HepG2 (cell line): ENCODE data around the gene MSANTD2. TPM values are rescaled to one million over a fixed set of nuclear protein-coding genes. Genes with fewer than 3 reads are reported as not detected.

Source experiments
- ELF1 ChIP-seq: sonication (generic); formaldehyde crosslinking; IDR thresholded peaks from 2 replicates; pipeline ENCODE4 v1.4.0; 2020; ENCODE audit warnings: missing genetic modification reagents
- NKX3-1 ChIP-seq: sonication (generic); formaldehyde crosslinking; IDR thresholded peaks from 2 replicates; pipeline ENCODE4 v1.5.0; 2020; ENCODE audit warnings: missing genetic modification reagents
- SPEN ChIP-seq: sonication (generic); formaldehyde crosslinking; IDR thresholded peaks from 2 replicates; pipeline ENCODE4 v1.5.1; 2020; ENCODE audit warnings: low read depth, mild to moderate bottlenecking, missing genetic modification reagents
- TBL1XR1 ChIP-seq: fragments of 150-350 bp; IDR thresholded peaks from 2 replicates; pipeline ENCODE4 v1.6.1; 2014; ENCODE audit warnings: borderline replicate concordance, low read length; ENCODE audit not compliant: partially characterized antibody
- XBP1 ChIP-seq: sonication (generic); formaldehyde crosslinking; IDR thresholded peaks from 2 replicates; pipeline ENCODE4 v1.5.0; 2020; ENCODE audit warnings: missing genetic modification reagents
- ZNF124 ChIP-seq: sonication (generic); formaldehyde crosslinking; IDR thresholded peaks from 2 replicates; pipeline ENCODE4 v1.4.0; 2020; ENCODE audit warnings: missing genetic modification reagents
- ZNF782 ChIP-seq: sonication (generic); formaldehyde crosslinking; IDR thresholded peaks from 2 replicates; pipeline ENCODE4 v1.4.0; 2020; ENCODE audit warnings: missing genetic modification reagents, mild to moderate bottlenecking, borderline replicate concordance
- ZNF878 ChIP-seq: sonication (generic); formaldehyde crosslinking; IDR thresholded peaks from 2 replicates; pipeline ENCODE4 v1.8.1; 2023; ENCODE audit warnings: mild to moderate bottlenecking, missing genetic modification reagents, moderate library complexity
- polyA plus RNA-seq, 8 experiments: library from polyadenylated mRNA; depleted of rRNA in 3 of 8; stranded (reverse) in 7 of 8; unstranded in 1 of 8; fragments of >200 nt; fragmentation: Illumina TruSeq in 4 of 8; extraction: Trizol in 4 of 8; gene quantifications; 2 replicates each; pipeline versions ENCODE4 v1.2.1 to v1.2.3, GENCODE V29; 2011 to 2016; ENCODE audit warnings: low read depth in 4 of 8, missing spikeins in 1 of 8, mixed read lengths in 1 of 8; ENCODE audit not compliant: insufficient read depth in 1 of 8
- total RNA-seq, 5 experiments: library from RNA; depleted of rRNA; stranded (reverse); fragments of >200 nt; fragmentation: Illumina TruSeq; extraction: Trizol; gene quantifications; 2 replicates each; pipeline ENCODE4 v1.2.3, GENCODE V29; 2016; ENCODE audit warnings: low read depth in 1 of 5
- TF ChIP-seq, protein P1 (sequence below): sonication (generic); formaldehyde crosslinking; IDR thresholded peaks from 2 replicates; pipeline ENCODE4 v1.4.0; 2020; ENCODE audit warnings: missing genetic modification reagents, low read depth, mild to moderate bottlenecking, borderline replicate concordance
- TF ChIP-seq, protein P2 (sequence below): sonication (generic); formaldehyde crosslinking; IDR thresholded peaks from 2 replicates; pipeline ENCODE4 v1.5.1; 2020; ENCODE audit warnings: mild to moderate bottlenecking, missing genetic modification reagents, borderline replicate concordance
- TF ChIP-seq, protein P3 (sequence below): sonication (generic); formaldehyde crosslinking; IDR thresholded peaks from 2 replicates; pipeline ENCODE4 v1.4.0; 2020; ENCODE audit warnings: mild to moderate bottlenecking, missing genetic modification reagents
- TF ChIP-seq, protein P4 (sequence below): sonication (generic); formaldehyde crosslinking; IDR thresholded peaks from 2 replicates; pipeline ENCODE4 v1.9.0; 2022; ENCODE audit warnings: low read depth, missing genetic modification reagents

The MSANTD2 gene
- total and polyA plus RNA-seq, 2 of the 13 experiments (the other 11 are each of a cell fraction or from before 2014, with no cell fraction given): 8.7 to 10.1 TPM

DNA sequence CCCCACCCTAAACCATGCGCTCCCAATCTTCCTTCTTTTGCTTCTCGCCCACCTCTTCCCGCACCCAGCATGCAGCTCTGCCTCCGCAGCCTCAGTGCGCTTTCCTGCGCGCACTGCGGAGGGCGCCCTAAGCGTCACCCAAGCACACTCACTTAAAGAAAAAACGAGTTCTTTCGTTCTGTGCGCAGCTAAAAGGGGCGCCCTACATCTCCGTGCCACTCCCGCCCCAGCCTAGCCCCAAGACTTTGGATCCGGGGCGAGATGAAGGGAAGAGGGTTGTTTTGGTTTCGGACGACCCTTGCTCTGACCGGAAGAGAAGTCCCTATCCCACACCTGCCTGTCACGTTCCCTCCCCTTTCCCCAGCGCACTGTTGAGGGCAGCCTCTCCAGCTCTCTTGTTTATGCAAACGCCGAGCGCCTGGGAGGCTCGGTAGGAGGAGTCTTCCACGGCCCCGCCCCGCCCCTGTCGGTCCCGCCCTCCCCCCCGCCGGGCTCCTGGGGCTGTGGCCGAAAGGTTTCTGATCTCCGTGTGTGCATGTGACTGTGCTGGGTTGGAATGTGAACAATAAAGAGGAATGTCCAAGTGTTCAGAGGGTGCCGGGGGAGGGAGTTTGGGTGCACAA lies 53.5 kb downstream of the MSANTD2 start (continued):
- TF ChIP-seq, protein P1, sequence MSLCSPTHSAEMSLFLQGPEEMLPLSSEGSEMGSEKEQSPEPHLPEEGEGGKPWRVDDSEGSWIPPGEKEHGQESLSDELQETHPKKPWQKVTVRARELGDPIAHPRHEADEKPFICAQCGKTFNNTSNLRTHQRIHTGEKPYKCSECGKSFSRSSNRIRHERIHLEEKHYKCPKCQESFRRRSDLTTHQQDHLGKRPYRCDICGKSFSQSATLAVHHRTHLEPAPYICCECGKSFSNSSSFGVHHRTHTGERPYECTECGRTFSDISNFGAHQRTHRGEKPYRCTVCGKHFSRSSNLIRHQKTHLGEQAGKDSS (CRISPR knock-in tag): no peak
- TF ChIP-seq ZNF878 (CRISPR knock-in tag): 0 out of 2 replicates have a peak, but pooled peaks have one; percentile 55
- no peak for TF ChIP-seq XBP1 (CRISPR knock-in tag)
- TF ChIP-seq, protein P2, sequence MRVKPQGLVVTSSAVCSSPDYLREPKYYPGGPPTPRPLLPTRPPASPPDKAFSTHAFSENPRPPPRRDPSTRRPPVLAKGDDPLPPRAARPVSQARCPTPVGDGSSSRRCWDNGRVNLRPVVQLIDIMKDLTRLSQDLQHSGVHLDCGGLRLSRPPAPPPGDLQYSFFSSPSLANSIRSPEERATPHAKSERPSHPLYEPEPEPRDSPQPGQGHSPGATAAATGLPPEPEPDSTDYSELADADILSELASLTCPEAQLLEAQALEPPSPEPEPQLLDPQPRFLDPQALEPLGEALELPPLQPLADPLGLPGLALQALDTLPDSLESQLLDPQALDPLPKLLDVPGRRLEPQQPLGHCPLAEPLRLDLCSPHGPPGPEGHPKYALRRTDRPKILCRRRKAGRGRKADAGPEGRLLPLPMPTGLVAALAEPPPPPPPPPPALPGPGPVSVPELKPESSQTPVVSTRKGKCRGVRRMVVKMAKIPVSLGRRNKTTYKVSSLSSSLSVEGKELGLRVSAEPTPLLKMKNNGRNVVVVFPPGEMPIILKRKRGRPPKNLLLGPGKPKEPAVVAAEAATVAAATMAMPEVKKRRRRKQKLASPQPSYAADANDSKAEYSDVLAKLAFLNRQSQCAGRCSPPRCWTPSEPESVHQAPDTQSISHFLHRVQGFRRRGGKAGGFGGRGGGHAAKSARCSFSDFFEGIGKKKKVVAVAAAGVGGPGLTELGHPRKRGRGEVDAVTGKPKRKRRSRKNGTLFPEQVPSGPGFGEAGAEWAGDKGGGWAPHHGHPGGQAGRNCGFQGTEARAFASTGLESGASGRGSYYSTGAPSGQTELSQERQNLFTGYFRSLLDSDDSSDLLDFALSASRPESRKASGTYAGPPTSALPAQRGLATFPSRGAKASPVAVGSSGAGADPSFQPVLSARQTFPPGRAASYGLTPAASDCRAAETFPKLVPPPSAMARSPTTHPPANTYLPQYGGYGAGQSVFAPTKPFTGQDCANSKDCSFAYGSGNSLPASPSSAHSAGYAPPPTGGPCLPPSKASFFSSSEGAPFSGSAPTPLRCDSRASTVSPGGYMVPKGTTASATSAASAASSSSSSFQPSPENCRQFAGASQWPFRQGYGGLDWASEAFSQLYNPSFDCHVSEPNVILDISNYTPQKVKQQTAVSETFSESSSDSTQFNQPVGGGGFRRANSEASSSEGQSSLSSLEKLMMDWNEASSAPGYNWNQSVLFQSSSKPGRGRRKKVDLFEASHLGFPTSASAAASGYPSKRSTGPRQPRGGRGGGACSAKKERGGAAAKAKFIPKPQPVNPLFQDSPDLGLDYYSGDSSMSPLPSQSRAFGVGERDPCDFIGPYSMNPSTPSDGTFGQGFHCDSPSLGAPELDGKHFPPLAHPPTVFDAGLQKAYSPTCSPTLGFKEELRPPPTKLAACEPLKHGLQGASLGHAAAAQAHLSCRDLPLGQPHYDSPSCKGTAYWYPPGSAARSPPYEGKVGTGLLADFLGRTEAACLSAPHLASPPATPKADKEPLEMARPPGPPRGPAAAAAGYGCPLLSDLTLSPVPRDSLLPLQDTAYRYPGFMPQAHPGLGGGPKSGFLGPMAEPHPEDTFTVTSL: no peak
- TF ChIP-seq, protein P3, sequence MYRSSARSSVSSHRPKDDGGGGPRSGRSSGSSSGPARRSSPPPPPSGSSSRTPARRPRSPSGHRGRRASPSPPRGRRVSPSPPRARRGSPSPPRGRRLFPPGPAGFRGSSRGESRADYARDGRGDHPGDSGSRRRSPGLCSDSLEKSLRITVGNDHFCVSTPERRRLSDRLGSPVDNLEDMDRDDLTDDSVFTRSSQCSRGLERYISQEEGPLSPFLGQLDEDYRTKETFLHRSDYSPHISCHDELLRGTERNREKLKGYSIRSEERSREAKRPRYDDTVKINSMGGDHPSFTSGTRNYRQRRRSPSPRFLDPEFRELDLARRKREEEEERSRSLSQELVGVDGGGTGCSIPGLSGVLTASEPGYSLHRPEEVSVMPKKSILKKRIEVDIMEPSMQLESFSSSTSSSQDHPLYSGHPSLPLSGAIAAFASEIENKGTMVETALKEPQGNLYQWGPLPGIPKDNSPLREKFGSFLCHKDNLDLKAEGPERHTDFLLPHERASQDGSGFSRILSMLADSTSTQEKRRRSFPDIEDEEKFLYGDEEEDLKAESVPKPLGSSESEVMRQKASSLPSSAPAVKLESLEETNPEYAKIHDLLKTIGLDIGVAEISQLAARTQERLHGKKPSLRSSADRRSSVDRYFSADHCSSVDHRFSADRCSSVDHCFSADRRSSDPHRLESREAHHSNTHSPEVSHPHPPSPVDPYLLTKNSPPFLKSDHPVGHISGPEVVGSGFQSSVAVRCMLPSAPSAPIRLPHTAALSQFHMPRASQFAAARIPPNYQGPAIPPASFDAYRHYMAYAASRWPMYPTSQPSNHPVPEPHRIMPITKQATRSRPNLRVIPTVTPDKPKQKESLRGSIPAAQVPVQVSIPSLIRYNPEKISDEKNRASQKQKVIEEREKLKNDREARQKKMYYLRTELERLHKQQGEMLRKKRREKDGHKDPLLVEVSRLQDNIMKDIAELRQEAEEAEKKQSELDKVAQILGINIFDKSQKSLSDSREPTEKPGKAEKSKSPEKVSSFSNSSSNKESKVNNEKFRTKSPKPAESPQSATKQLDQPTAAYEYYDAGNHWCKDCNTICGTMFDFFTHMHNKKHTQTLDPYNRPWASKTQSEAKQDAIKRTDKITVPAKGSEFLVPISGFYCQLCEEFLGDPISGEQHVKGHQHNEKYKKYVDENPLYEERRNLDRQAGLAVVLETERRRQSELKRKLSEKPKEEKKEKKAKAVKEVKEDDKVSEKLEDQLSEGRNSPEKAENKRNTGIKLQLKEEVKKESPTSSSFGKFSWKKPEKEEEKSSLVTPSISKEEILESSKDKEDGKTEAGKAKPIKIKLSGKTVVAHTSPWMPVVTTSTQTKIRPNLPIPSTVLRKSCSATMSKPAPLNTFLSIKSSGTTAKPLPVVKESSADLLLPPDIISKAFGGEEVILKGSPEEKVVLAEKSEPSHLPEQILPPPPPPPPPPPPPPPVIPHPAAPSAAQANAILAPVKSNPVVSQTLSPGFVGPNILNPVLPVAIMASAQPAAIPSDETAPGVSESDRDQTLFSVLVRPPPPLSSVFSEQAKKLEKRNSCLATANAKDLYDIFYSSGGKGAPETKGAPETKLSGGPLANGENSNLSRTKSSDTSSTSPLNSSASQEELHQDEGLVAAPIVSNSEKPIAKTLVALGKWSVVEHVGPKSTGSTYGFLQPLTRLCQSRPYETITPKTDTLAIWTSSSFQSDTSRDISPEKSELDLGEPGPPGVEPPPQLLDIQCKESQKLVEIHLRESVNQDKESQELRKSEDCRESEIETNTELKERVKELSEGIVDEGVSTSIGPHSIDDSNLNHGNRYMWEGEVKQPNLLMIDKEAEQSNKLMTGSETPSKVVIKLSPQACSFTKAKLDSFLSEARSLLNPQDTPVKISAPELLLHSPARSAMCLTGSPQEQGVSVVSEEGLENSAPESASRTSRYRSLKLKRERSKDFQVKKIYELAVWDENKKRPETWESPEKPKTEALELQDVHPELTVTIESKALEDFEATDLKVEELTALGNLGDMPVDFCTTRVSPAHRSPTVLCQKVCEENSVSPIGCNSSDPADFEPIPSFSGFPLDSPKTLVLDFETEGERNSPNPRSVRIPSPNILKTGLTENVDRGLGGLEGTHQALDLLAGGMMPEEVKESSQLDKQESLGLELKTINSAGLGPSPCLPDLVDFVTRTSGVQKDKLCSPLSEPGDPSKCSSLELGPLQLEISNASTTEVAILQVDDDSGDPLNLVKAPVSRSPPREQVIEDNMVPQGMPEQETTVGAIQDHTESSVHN (CRISPR knock-in tag): no peak
- TF ChIP-seq ZNF782: peak; percentile 1; the same call in 1 of the 2 replicates
- no peak for TF ChIP-seq TBL1XR1
- TF ChIP-seq ZNF124 (CRISPR knock-in tag): 0 out of 2 replicates have a peak, but pooled peaks have one; percentile 21
- TF ChIP-seq SPEN (CRISPR knock-in tag): peak; percentile 68
- TF ChIP-seq NKX3-1 (CRISPR knock-in tag): no peak
- TF ChIP-seq, protein P4, sequence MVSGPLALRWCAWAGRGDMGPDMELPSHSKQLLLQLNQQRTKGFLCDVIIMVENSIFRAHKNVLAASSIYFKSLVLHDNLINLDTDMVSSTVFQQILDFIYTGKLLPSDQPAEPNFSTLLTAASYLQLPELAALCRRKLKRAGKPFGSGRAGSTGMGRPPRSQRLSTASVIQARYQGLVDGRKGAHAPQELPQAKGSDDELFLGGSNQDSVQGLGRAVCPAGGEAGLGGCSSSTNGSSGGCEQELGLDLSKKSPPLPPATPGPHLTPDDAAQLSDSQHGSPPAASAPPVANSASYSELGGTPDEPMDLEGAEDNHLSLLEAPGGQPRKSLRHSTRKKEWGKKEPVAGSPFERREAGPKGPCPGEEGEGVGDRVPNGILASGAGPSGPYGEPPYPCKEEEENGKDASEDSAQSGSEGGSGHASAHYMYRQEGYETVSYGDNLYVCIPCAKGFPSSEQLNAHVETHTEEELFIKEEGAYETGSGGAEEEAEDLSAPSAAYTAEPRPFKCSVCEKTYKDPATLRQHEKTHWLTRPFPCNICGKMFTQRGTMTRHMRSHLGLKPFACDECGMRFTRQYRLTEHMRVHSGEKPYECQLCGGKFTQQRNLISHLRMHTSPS (CRISPR knock-in tag): 0 out of 2 replicates have a peak, but pooled peaks have one; percentile 21
- TF ChIP-seq ELF1 (CRISPR knock-in tag): peak; percentile 53; the same call in 1 of the 2 replicates
